ENCODE measurements around the gene HAUS5.

HAUS5 gene

GRCh38 chr19:35657904-35658700, 45.6 kb downstream of the HAUS5 start:
- TF ChIP-seq CTCF (conservative IDR thresholded peaks at IDR 0.05; ENCODE audit: low read length) (no peak), EZH2phosphoT487 (IDR thresholded peaks at IDR 0.05; ENCODE audit: borderline replicate concordance) (no peak)
- H3K36me3 ChIP-seq (ENCODE audit: insufficient read depth, low read length) = peaks cover 37% of the 10 kb centered on the region; the same call in 1 of the 2 replicates

GRCh38 chr19:35661995-35662340, 49.4 kb downstream of the HAUS5 start:
- Histone ChIP-seq H3K79me2 (ENCODE audit: insufficient read depth, low read length) (no peaks in the 10 kb centered on the region), H2AFZ (ENCODE audit: low read length) (no peak overlapping the region), H3F3A (ENCODE audit: low read depth) (no peaks in the 10 kb centered on the region), H4K20me1 (ENCODE audit: insufficient read depth, low read length, poor library complexity, severe bottlenecking) (no peaks in the 10 kb centered on the region), H3K36me3 (ENCODE audit: insufficient read depth, low read length) (peaks cover 8% of the 10 kb centered on the region; the same call in 1 of the 2 replicates), H3K27me3 (ENCODE audit: insufficient read depth, low read length, poor library complexity, severe bottlenecking) (no peaks in the 10 kb centered on the region), H3K9ac (ENCODE audit: low read depth, low read length, poor library complexity, severe bottlenecking) (no peak overlapping the region), H3K4me3 (ENCODE audit: low read length, poor library complexity, severe bottlenecking) (no peak overlapping the region), H3K4me2 (ENCODE audit: low read depth, low read length, poor library complexity, severe bottlenecking) (no peak overlapping the region), H3K4me1 (ENCODE audit: insufficient read depth, low read length, poor library complexity, severe bottlenecking) (no peaks in the 10 kb centered on the region), H3K9me2 (replicated peaks; ENCODE audit: low read depth, low read length) (no peaks in the 10 kb centered on the region), H3K9me3 (ENCODE audit: insufficient read depth, low read depth, low read length) (no peaks in the 10 kb centered on the region)
- TF ChIP-seq CTCF (conservative IDR thresholded peaks at IDR 0.05; ENCODE audit: low read length) (no peak), EZH2phosphoT487 (IDR thresholded peaks at IDR 0.05; ENCODE audit: borderline replicate concordance) (no peak)

More at GRCh38 chr19:35657904-35658700, 45.6 kb downstream of the HAUS5 start:
- H3K9me3 ChIP-seq (ENCODE audit: insufficient read depth, low read depth, low read length) = no peaks in the 10 kb centered on the region
- H3K4me1 ChIP-seq (ENCODE audit: insufficient read depth, low read length, poor library complexity, severe bottlenecking) = no peaks in the 10 kb centered on the region
- no peak overlapping the region for H3K4me2 ChIP-seq (ENCODE audit: low read depth, low read length, poor library complexity, severe bottlenecking)
- H3F3A ChIP-seq (ENCODE audit: low read depth) = no peaks in the 10 kb centered on the region
- no peaks in the 10 kb centered on the region for H3K79me2 ChIP-seq (ENCODE audit: insufficient read depth, low read length)
- no peaks in the 10 kb centered on the region for H3K9me2 ChIP-seq (replicated peaks; ENCODE audit: low read depth, low read length)
- H2AFZ ChIP-seq (ENCODE audit: low read length) = no peak overlapping the region
- H3K27me3 ChIP-seq (ENCODE audit: insufficient read depth, low read length, poor library complexity, severe bottlenecking) = no peaks in the 10 kb centered on the region
- H4K20me1 ChIP-seq (ENCODE audit: insufficient read depth, low read length, poor library complexity, severe bottlenecking) = no peaks in the 10 kb centered on the region
- H3K9ac ChIP-seq (ENCODE audit: low read depth, low read length, poor library complexity, severe bottlenecking) = no peak overlapping the region
- no peak overlapping the region for H3K4me3 ChIP-seq (ENCODE audit: low read length, poor library complexity, severe bottlenecking)

- no peak overlapping the region for H3K9ac ChIP-seq (ENCODE audit: low read depth, low read length, poor library complexity, severe bottlenecking)
- no peaks in the 10 kb centered on the region for H3K4me1 ChIP-seq (ENCODE audit: insufficient read depth, low read length, poor library complexity, severe bottlenecking)
- H3K9me2 ChIP-seq (replicated peaks; ENCODE audit: low read depth, low read length) = no peaks in the 10 kb centered on the region
- H3K4me3 ChIP-seq (ENCODE audit: low read length, poor library complexity, severe bottlenecking) = no peak overlapping the region
- H4K20me1 ChIP-seq (ENCODE audit: insufficient read depth, low read length, poor library complexity, severe bottlenecking) = no peaks in the 10 kb centered on the region
- TF ChIP-seq EZH2phosphoT487 (IDR thresholded peaks at IDR 0.05; ENCODE audit: borderline replicate concordance) (no peak), CTCF (conservative IDR thresholded peaks at IDR 0.05; ENCODE audit: low read length) (no peak)
- no peaks in the 10 kb centered on the region for H3K9me3 ChIP-seq (ENCODE audit: insufficient read depth, low read depth, low read length)
- no peaks in the 10 kb centered on the region for H3F3A ChIP-seq (ENCODE audit: low read depth)
- no peaks in the 10 kb centered on the region for H3K36me3 ChIP-seq (ENCODE audit: insufficient read depth, low read length)
- no peaks in the 10 kb centered on the region for H3K27me3 ChIP-seq (ENCODE audit: insufficient read depth, low read length, poor library complexity, severe bottlenecking)
- no peak overlapping the region for H2AFZ ChIP-seq (ENCODE audit: low read length)
- no peaks in the 10 kb centered on the region for H3K79me2 ChIP-seq (ENCODE audit: insufficient read depth, low read length)
- H3K4me2 ChIP-seq (ENCODE audit: low read depth, low read length, poor library complexity, severe bottlenecking) = no peak overlapping the region
These were observed 51.4 kb downstream of the HAUS5 start for GRCh38 chr19:35663981-35664380.

Data from Loucy (cell line).